Heart left ventricle (tissue), 13 donors: ENCODE data around the gene IFNAR1.
"Not testable (repeated sequence)": the region's sequence is repeated elsewhere in the genome, so short reads cannot be mapped to it uniquely, and the experiment has no call there.

Source experiments
- POLR2A ChIP-seq, 2 donors: fragments of 450-650 bp; IDR thresholded peaks; one replicate each; pipeline ENCODE4 v1.6.1; 2017; ENCODE audit warnings: antibody characterized with exemption in 2 of 2, mild to moderate bottlenecking in 2 of 2, moderate library complexity in 2 of 2
- TF ChIP-seq, protein P1 (sequence below), 12 donors: fragments of 200-600 bp; sonication (generic) in 4 of 12; IDR thresholded peaks; one replicate each; pipeline versions ENCODE4 v1.5.0 to v1.8.0; 2018 to 2022; ENCODE audit warnings: antibody characterized with exemption in 12 of 12, mild to moderate bottlenecking in 5 of 12
- donor health status: ischemic (EF 13 %, LVEDD 7.1; RV severe dilation, severe dysfunction).
- donor health status: DM: no; HTN: yes; CAD: no.
- donor health status: DM: no; HTN: no; CAD: no.
- donor health status: ischemic (EF 25% LVEDD 6.9; RV normal size, moderate dysfunction).
- donor health status: ischemic (EF 25% LVEDD 5.7; RV mildly dilated, moderate dysfunction).
- donor health status: ischemic (EF 35%, LVEDD 5.7; RV mildly dilated, moderate dysfunction).
- donor health status: nonischemic (EF 11% LVEDD 7.7; RV severe dilation, severe dysfunction).
- donor health status: DM: yes; HTN: yes; CAD: no.
- donor health status: PGD.
- donor health status: ischemic (EF 29% LVEDD 5.4; RV normal size, mild dysfunction).
- donor health status: nonischemic (EF 23%, LVEDD 6.1; RV moderate dilation, normal function).

DNA sequence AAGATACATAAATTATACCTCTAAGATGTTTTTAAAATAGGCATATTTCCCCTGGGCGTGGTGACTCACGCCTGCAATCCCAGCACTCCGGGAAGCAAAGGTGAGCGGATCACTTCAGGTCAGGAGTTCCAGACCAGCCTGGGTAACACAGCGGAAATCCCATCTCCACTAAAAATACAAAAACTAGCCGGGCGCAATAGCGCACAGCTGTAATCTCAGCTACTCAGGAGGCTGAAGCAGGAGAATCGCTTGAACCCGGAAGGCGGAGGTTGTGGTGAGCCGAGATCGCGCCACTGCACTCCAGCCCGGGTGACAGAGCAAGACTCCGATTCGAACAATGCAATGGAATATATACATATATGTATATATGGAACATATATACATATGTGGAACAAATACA is 3.8 kb upstream of the IFNAR1 start:
- TF ChIP-seq, protein P1, sequence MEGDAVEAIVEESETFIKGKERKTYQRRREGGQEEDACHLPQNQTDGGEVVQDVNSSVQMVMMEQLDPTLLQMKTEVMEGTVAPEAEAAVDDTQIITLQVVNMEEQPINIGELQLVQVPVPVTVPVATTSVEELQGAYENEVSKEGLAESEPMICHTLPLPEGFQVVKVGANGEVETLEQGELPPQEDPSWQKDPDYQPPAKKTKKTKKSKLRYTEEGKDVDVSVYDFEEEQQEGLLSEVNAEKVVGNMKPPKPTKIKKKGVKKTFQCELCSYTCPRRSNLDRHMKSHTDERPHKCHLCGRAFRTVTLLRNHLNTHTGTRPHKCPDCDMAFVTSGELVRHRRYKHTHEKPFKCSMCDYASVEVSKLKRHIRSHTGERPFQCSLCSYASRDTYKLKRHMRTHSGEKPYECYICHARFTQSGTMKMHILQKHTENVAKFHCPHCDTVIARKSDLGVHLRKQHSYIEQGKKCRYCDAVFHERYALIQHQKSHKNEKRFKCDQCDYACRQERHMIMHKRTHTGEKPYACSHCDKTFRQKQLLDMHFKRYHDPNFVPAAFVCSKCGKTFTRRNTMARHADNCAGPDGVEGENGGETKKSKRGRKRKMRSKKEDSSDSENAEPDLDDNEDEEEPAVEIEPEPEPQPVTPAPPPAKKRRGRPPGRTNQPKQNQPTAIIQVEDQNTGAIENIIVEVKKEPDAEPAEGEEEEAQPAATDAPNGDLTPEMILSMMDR (IDR thresholded peaks at IDR 0.05) = not testable (repeated sequence)
- TF ChIP-seq POLR2A (IDR thresholded peaks at IDR 0.05) = not testable (repeated sequence)
